GM12891 (cell line): Measurements from ENCODE around the gene CYBA.

Source experiments
- DNase-seq: peaks from one replicate; pipeline ENCODE4 v3.0.0; 2011; ENCODE audit warnings: low spot score; ENCODE audit not compliant: insufficient read length
- FAIRE-seq: peaks from 2 replicates; lab custom pipeline; 2011; peaks lifted over from hg19 to GRCh38; lab: Jason Lieb, UNC
- PAX5 ChIP-seq: IDR thresholded peaks from 2 replicates; pipeline ENCODE4 v1.6.1; 2011; ENCODE audit warnings: low read length, moderate library complexity, mild to moderate bottlenecking; ENCODE audit not compliant: insufficient read depth, severe bottlenecking
- POLR2A ChIP-seq: IDR thresholded peaks from 2 replicates; pipeline ENCODE4 v1.6.1; 2011; ENCODE audit warnings: low read depth, low read length, control low read depth
- POLR2AphosphoS5 ChIP-seq: IDR thresholded peaks from 2 replicates; pipeline ENCODE4 v1.6.1; 2011; ENCODE audit warnings: low read depth, low read length, control low read depth
- POU2F2 ChIP-seq: IDR thresholded peaks from 2 replicates; pipeline ENCODE4 v1.6.1; 2011; ENCODE audit warnings: low read depth, mild to moderate bottlenecking, control low read depth, low read length, moderate library complexity
- SPI1 ChIP-seq: IDR thresholded peaks from 2 replicates; pipeline ENCODE4 v1.6.1; 2011; ENCODE audit warnings: low read depth, low read length, control low read depth
- TAF1 ChIP-seq: IDR thresholded peaks from 2 replicates; pipeline ENCODE4 v1.6.1; 2011; ENCODE audit warnings: low read depth, low read length, control low read depth

Gene CYBA

GRCh38 chr16:88623858-88624257 is 27.0 kb downstream of the CYBA start:
- FAIRE-seq (no peak), DNase-seq (no peak)
- no peak for TF ChIP-seq SPI1
- TF ChIP-seq PAX5, result no peak
- no peak for TF ChIP-seq POLR2A
- TF ChIP-seq POLR2AphosphoS5, result no peak
- no peak for TF ChIP-seq POU2F2
- TF ChIP-seq TAF1, result no peak

- no peak for FAIRE-seq
- no peak for TF ChIP-seq TAF1
- no peak for TF ChIP-seq POLR2A
- no peak for TF ChIP-seq SPI1
- no peak for TF ChIP-seq PAX5
- no peak for TF ChIP-seq POU2F2
- TF ChIP-seq POLR2AphosphoS5, result no peak
- no peak for DNase-seq
These were observed 28.0 kb downstream of the CYBA start for GRCh38 chr16:88622866-88623265.

- no peak for TF ChIP-seq SPI1
- no peak for TF ChIP-seq TAF1
- no peak for TF ChIP-seq POU2F2
- TF ChIP-seq PAX5, result no peak
- no peak for TF ChIP-seq POLR2AphosphoS5
- TF ChIP-seq POLR2A, result no peak
- no peak for FAIRE-seq
These were observed 28.7 kb downstream of the CYBA start for GRCh38 chr16:88622125-88622524.

DNA sequence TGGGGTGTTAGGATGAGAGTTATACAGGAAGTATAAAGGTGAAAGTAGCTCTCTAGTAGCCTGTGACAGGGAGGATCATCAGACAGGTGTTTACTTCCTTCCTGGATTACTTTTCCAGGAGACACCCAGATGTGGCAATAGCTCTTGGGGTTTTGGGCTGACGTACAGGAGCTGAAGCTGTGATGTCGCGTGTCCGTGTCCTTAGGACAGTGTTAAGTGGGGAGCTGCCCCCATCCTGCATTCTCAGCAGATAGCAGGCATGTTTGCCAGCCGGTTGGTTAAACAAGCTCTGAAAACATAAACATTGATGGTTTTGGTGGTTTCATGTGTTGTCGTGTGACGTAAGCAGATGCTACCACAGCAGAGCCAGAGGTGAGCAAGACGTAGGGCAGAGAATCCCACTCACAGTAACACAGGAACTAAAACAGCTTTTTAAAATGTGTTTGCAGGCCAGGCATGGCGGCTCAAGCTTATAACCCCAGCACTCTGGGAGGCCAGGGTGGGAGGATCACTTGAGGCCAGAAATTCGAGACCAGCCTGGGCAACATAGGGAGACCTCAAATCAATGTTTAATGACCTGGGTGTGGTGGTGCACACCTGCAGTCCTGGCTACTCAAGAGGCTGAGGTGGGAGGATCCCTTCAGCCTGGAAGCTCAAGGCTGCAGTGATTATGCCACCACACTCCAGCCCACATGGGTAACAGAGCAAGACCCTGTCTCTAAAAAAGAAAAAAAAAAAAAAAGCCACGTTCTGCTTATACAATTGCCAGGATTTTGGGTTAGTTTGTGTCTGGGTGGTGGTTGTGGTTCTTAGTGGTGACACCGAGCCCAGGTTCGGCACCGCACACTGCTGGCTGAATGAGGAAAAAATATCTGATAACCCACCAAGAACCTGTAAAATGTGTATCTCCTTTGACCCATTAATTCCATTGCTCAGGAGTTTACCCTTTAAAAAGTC is 30.7 kb downstream of the CYBA start:
- FAIRE-seq (no peak), DNase-seq (no peak)
- TF ChIP-seq PAX5 (no peak), POLR2A (no peak), TAF1 (no peak), POLR2AphosphoS5 (no peak), POU2F2 (no peak), SPI1 (no peak)

More at GRCh38 chr16:88622125-88622524, 28.7 kb downstream of the CYBA start:
- DNase-seq, result no peak

DNA sequence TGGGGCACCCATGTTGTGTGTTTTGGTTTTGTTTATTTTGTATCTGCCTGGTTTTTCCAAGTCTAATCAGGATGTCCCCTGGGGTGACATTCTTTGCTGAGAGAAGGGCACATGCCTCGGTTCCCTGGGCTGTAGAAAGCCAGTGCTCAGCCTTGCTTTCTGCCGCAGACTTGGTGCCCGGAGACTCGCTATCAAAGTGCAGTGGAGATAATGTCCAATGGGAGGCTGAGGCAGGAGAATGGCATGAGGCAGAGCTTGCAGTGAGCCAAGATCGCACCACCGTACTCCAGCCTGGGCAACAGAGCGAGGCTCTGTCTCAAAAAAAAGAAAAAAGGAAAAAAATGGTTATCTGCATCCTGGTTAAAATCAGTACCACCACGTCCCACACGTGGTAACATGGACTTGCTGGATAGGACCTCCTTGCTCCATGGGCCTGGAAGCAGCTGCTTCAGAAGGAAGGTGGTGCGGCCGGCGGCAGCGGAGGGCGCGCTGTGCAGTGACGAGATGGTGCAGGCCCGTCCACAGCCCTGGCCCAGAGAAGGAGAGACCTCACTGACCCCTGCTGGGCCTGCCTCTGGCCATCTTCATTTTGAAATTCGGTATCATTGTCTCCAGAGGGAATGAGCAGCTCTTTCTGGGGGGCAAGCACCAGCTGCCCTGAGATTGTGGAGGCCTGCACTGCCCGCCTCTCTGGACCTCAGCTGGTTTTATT is 31.7 kb downstream of the CYBA start:
- DNase-seq (no peak), FAIRE-seq (no peak)
- no peak for TF ChIP-seq POU2F2
- TF ChIP-seq POLR2AphosphoS5, result no peak
- no peak for TF ChIP-seq TAF1
- no peak for TF ChIP-seq SPI1
- TF ChIP-seq POLR2A, result no peak
- no peak for TF ChIP-seq PAX5

- FAIRE-seq (no peak), DNase-seq (no peak)
- TF ChIP-seq PAX5 (no peak), SPI1 (no peak), POU2F2 (no peak), TAF1 (no peak), POLR2A (no peak), POLR2AphosphoS5 (no peak)
These were observed 32.5 kb downstream of the CYBA start for GRCh38 chr16:88618182-88618955.

- TF ChIP-seq POLR2A, result no peak
- no peak for TF ChIP-seq PAX5
- no peak for TF ChIP-seq POLR2AphosphoS5
- no peak for TF ChIP-seq POU2F2
- no peak for TF ChIP-seq TAF1
- TF ChIP-seq SPI1, result no peak
- DNase-seq, result no peak
- no peak for FAIRE-seq
These were observed 33.4 kb downstream of the CYBA start for GRCh38 chr16:88617268-88618031.

GRCh38 chr16:88616736-88617135 is 34.1 kb downstream of the CYBA start:
- FAIRE-seq (no peak), DNase-seq (no peak)
- TF ChIP-seq POLR2AphosphoS5 (no peak), PAX5 (no peak), POLR2A (no peak), POU2F2 (no peak)
